Measurements from ENCODE around the gene MINK1.
"Not testable (repeated sequence)": the region's sequence is repeated elsewhere in the genome, so short reads cannot be mapped to it uniquely, and the experiment has no call there.

MINK1 gene

DNA sequence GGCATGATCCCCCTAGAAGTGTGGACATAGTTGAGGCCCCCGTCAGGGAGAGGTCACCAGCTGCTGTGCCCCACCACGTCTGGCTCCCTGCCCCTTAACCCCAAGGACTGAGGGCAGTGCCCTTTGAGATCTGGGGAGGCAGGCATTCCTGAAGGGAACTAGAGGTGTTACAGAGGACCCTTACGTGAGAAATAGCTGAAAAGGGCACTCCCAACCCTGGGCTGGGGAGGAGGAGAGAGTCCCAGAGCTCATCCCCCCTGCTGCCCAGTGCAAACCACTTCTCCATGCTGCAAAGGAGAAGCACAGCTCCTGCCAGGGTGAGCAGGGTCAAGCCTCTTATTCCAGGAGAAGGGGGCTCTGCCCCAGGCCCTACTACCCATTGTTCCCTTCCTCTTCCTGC lies 10.3 kb upstream of the MINK1 start:
- no peaks in the 10 kb centered on the region for H3K27me3 Mint-ChIP-seq
- H3K36me3 Mint-ChIP-seq (ENCODE audit: insufficient read depth) = peaks cover 10% of the 10 kb centered on the region
- no peak for DNase-seq (ENCODE audit: low spot score in 2 of 2)
- no peaks in the 10 kb centered on the region for H3K4me1 Mint-ChIP-seq
- H3K4me3 Mint-ChIP-seq = no peak overlapping the region
- no peak for ATAC-seq (replicated peaks; ENCODE audit: extremely low read depth, poor library complexity, severe bottlenecking)
- H3K27ac Mint-ChIP-seq (ENCODE audit: low read depth) = no peak overlapping the region
- no peaks in the 10 kb centered on the region for H3K9me3 Mint-ChIP-seq

DNA sequence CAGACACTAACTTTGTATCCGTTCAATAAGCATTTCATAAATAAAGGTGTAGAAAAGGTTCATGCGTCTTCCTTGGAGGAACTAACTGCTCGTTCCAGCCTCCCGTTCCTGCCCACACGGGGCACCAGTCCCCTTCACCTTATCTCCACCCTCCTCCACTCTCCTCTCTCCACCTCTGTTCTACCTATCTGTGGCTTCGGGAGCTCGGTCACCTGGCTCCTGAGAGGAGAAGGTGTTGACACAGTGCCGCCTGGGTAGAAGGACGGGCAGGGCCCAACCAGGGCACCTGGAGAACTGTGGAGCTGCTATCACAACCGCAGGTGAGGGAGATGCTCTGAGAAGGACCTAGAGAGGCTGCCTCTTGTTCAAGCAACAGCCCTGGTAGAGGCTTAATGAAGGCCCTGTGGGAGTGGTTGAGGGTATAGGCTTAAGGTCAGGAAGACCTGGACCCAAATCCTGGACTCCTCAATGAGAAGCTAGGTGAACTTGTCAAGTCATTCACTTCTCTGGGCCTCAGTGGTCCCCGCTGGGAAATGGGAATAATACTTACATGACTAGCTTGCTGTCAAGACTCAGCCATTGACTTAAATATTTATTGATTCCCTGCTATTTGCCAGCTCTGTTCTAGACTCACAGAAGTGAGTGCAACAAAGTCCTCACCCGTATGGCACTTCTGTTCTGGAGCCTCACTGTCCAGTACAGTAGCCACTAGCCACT lies 9.6 kb upstream of the MINK1 start:
- Mint-ChIP-seq H3K27me3 (no peaks in the 10 kb centered on the region), H3K4me3 (no peak overlapping the region), H3K36me3 (ENCODE audit: insufficient read depth) (peaks cover 10% of the 10 kb centered on the region), H3K9me3 (no peaks in the 10 kb centered on the region), H3K4me1 (no peaks in the 10 kb centered on the region), H3K27ac (ENCODE audit: low read depth) (no peak overlapping the region)
- DNase-seq (ENCODE audit: low spot score in 2 of 2) = no peak
- ATAC-seq (replicated peaks; ENCODE audit: extremely low read depth, poor library complexity, severe bottlenecking) = no peak

DNA sequence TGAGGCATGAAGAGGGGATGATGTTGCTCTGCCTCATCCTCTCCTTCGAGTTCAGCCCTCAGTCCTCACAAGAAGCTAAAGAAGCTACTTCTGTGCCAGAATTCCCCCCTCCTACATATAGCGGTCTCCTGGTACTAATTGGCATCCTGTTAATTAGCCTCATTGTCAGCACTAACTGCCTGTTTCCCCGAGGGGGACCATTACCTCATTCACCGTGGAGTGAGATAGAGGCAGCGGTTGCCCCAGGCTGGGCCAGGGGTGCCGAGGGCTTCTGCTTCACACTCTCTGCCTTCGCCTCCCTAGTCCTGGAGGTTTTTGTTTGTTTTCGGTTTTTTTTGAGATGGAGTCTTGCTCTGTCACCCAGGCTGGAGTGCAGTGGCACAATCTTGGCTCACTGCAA lies 5.7 kb upstream of the MINK1 start:
- H3K36me3 Mint-ChIP-seq (ENCODE audit: insufficient read depth) = no peaks in the 10 kb centered on the region
- ATAC-seq (replicated peaks; ENCODE audit: extremely low read depth, poor library complexity, severe bottlenecking) (no peak), DNase-seq (ENCODE audit: low spot score in 2 of 2) (no peak)

DNA sequence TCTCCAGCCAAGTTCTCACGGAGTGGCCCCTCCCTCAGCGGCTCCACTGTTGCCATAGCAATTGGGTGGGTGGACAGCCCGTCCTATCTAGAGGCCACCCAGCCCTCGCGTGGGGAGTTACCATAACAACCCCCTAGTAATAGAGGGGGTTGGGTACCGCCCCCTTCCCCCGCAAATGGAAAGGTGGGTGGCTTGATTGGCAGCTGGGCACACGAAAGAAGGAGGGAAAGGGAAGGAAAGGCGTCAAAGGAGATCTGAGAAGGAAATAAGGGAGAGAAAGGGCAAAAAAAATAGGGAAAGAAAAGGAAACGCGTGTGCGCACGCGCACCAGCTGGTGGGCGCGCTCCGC lies 337 bp upstream of the MINK1 start:
- peak; percentile 7 for ATAC-seq (replicated peaks; ENCODE audit: extremely low read depth, poor library complexity, severe bottlenecking)
- H3K36me3 Mint-ChIP-seq (ENCODE audit: insufficient read depth); DNase-seq (ENCODE audit: low spot score in 2 of 2); H3K9me3 Mint-ChIP-seq; H3K27me3 Mint-ChIP-seq: not testable (repeated sequence)
- peaks cover 37% of the 10 kb centered on the region for H3K4me1 Mint-ChIP-seq
- H3K4me3 Mint-ChIP-seq = peak overlapping the region; percentile 88
- H3K27ac Mint-ChIP-seq (ENCODE audit: low read depth) = peak overlapping the region; percentile 92

More for the DNA sequence above, 5.7 kb upstream of the MINK1 start:
- Mint-ChIP-seq H3K9me3 (no peaks in the 10 kb centered on the region), H3K4me3 (no peak overlapping the region), H3K27ac (ENCODE audit: low read depth) (no peak overlapping the region), H3K4me1 (no peaks in the 10 kb centered on the region), H3K27me3 (no peaks in the 10 kb centered on the region)

DNA sequence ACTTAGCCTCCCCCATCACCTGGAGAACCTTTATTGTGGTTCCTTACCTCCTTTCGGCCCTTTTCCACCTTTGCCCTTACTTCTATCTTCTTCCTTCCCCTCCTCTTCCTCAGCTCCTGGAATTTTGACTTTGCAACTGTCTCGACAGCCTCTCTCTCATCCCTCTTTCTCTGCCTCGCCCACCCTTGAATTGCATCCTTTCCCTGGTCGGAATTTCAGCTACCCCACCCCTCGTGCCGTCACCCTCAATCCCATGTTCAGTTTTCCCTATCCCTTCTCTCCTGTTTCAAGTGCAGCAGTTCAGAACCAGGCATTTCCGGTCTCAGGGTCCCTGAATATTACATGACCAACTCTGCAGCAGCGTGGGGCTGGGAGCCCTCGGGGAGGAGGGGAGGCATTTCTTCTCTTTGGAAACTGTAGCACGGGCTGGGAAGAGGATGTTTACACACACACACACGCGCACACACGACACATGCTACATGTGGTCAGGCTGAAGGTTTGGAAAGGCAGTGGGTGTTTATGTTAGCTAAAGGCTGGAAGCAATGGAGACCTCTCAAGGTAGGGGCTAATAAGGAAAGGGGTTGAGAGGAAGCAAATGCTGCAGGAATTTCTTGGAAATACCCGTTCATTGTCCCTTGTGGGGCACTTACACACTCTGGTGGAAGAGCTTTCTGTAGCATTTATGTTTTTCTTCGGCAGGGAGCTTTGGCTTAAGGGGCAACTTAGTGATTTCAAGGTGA lies 971 bp downstream of the MINK1 start:
- Mint-ChIP-seq H3K27me3 (no peaks in the 10 kb centered on the region), H3K27ac (ENCODE audit: low read depth) (peak overlapping the region; percentile 85), H3K9me3 (no peaks in the 10 kb centered on the region), H3K36me3 (ENCODE audit: insufficient read depth) (peaks cover 10% of the 10 kb centered on the region), H3K4me1 (peaks cover 42% of the 10 kb centered on the region), H3K4me3 (peak overlapping the region; percentile 88)
- no peak for ATAC-seq (replicated peaks; ENCODE audit: extremely low read depth, poor library complexity, severe bottlenecking)
- DNase-seq (ENCODE audit: low spot score in 2 of 2) = no peak

DNA sequence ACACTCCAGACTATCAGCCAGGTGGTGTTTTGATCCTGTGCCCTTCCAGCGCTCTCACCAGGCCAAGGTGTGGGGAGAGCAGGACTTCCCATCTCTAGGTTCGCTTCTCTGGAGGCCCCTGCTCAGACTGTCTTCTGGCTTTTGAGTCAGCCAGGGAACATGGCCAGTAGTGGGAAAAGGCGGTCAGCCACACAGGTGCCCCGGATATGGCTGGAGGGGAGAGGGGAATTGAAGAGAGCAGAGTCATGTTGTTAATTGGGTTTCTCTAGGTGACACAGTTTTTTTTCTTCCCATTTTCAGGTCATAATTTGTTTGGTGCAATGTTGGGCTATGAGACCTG lies 1.5 kb downstream of the MINK1 start:
- DNase-seq (ENCODE audit: low spot score in 2 of 2) (no peak), ATAC-seq (replicated peaks; ENCODE audit: extremely low read depth, poor library complexity, severe bottlenecking) (no peak)
- Mint-ChIP-seq H3K4me1 (peaks cover 48% of the 10 kb centered on the region), H3K9me3 (no peaks in the 10 kb centered on the region), H3K27ac (ENCODE audit: low read depth) (peak overlapping the region; percentile 85), H3K4me3 (peak overlapping the region; percentile 88), H3K27me3 (no peaks in the 10 kb centered on the region), H3K36me3 (ENCODE audit: insufficient read depth) (peaks cover 10% of the 10 kb centered on the region)

DNA sequence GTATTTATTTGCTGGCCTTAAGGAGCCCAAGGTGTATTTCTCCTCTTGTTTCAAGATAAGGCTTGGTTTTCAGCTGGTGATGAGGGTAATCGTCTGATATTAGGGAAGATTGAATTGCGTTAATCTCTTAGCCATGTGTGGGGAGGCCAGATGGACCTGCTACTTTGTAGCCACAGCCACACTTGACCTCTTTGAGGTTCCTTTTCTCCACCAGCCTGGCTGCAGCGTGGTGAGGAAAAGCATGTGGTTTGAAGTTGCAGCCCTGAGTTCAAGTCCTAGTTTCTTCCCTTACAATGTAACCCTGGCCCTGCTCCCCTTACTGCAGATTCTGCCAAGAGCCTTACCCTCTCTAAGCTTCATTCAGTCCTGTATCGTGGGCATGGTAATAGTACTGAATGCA lies 3.1 kb downstream of the MINK1 start:
- peaks cover 63% of the 10 kb centered on the region for H3K4me1 Mint-ChIP-seq
- peak overlapping the region; percentile 21 for H3K4me3 Mint-ChIP-seq

DNA sequence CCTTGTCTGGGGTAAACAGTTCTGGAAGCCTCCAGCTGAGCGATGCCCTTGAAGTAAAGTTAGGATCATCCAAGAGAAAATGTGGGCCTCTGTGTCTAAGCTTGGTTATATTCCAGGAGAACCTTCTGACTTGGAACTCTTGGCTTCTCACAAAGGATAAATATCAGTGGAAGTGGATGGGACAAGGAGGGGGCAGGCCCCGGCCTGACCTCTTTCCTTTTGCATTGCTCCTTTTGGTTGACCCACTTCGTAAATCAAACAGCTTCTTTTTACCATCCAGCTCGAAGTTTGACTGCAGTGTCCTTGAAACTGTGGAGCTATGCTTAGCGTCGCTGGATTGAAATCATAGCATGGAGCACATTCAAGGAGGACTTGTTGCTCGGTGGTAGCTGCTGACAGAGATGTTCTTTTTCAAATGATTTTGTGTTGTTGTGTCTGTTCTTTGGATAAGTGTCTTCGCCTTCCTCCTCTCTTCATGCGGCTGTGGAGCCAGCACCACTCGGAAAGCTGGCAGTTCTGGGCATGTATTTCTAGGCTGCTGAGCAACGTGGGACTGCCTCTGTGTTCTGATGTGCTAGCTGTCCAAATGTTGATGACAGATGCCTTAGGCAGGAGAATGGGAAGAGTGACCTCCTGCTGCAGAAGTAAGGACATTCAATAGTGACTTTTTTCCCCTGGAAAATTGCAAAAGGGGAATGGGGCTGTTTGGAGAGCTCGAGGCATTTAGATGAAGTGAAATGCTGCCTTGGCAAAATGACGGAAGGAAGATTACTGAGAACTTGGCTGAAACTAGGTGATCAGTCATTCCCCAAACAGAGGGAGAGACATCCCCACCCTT lies 4.5 kb downstream of the MINK1 start:
- no peak for DNase-seq (ENCODE audit: low spot score in 2 of 2)
- Mint-ChIP-seq H3K4me1 (peaks cover 70% of the 10 kb centered on the region), H3K36me3 (ENCODE audit: insufficient read depth) (peaks cover 17% of the 10 kb centered on the region), H3K27ac (ENCODE audit: low read depth) (no peak overlapping the region), H3K9me3 (no peaks in the 10 kb centered on the region), H3K27me3 (no peaks in the 10 kb centered on the region), H3K4me3 (no peak overlapping the region)
- ATAC-seq (replicated peaks; ENCODE audit: extremely low read depth, poor library complexity, severe bottlenecking) = no peak

More for the DNA sequence above, 3.1 kb downstream of the MINK1 start:
- H3K36me3 Mint-ChIP-seq (ENCODE audit: insufficient read depth) = peaks cover 14% of the 10 kb centered on the region
- H3K27me3 Mint-ChIP-seq = no peaks in the 10 kb centered on the region
- no peaks in the 10 kb centered on the region for H3K9me3 Mint-ChIP-seq
- DNase-seq (ENCODE audit: low spot score in 2 of 2) = no peak
- H3K27ac Mint-ChIP-seq (ENCODE audit: low read depth) = peak overlapping the region; percentile 23
- no peak for ATAC-seq (replicated peaks; ENCODE audit: extremely low read depth, poor library complexity, severe bottlenecking)

DNA sequence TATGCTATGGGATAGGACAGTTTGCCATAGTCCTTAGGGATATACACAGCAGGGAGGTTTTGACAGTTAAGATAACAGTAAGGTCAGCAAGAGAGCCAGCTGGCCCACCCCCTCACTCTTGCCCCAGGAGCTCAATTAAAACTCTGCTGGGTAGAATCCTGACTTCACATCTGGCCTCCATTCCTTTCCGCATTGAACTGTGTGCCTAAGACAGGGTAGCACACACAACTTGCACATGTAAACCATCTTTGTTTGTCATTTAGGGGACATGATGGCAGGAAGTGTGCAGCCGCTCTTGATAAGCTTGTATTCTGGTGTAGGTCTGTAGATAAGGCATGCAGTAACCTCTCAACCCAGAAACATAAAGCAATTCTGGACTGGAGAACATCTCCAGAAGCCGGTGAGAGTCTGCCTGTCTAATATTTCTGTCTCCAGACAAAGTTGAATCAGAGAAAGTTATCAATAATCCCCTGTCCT lies 5.2 kb downstream of the MINK1 start:
- Mint-ChIP-seq H3K4me3 (no peak overlapping the region), H3K27me3 (no peaks in the 10 kb centered on the region), H3K36me3 (ENCODE audit: insufficient read depth) (peaks cover 13% of the 10 kb centered on the region), H3K4me1 (peaks cover 70% of the 10 kb centered on the region), H3K27ac (ENCODE audit: low read depth) (no peak overlapping the region), H3K9me3 (no peaks in the 10 kb centered on the region)
- no peak for DNase-seq (ENCODE audit: low spot score in 2 of 2)
- no peak for ATAC-seq (replicated peaks; ENCODE audit: extremely low read depth, poor library complexity, severe bottlenecking)

DNA sequence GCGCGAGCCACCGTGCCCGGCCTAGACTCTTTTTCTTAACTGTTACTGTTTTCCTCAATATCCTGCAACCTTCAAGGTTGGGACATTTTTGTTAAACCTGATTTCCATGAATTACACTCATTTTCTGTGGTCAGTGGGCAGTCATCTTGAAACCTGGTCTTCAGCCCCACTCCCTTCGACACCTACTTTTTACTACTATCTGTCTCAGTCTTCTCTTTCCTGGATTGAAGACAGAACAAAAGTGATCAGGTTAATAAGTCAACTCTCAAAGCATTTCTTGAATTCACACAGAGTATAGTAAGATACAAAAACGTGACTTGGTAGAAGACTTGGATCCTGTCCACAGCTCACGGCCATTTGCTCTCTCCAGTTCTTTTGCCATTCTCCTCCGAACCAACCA lies 6.1 kb downstream of the MINK1 start:
- H3K4me3 Mint-ChIP-seq = no peak overlapping the region
- H3K36me3 Mint-ChIP-seq (ENCODE audit: insufficient read depth) = peaks cover 9% of the 10 kb centered on the region
- H3K27ac Mint-ChIP-seq (ENCODE audit: low read depth) = no peak overlapping the region
- ATAC-seq (replicated peaks; ENCODE audit: extremely low read depth, poor library complexity, severe bottlenecking) (no peak), DNase-seq (ENCODE audit: low spot score in 2 of 2) (no peak)
- no peaks in the 10 kb centered on the region for H3K27me3 Mint-ChIP-seq
- H3K9me3 Mint-ChIP-seq = no peaks in the 10 kb centered on the region
- H3K4me1 Mint-ChIP-seq = peaks cover 65% of the 10 kb centered on the region

DNA sequence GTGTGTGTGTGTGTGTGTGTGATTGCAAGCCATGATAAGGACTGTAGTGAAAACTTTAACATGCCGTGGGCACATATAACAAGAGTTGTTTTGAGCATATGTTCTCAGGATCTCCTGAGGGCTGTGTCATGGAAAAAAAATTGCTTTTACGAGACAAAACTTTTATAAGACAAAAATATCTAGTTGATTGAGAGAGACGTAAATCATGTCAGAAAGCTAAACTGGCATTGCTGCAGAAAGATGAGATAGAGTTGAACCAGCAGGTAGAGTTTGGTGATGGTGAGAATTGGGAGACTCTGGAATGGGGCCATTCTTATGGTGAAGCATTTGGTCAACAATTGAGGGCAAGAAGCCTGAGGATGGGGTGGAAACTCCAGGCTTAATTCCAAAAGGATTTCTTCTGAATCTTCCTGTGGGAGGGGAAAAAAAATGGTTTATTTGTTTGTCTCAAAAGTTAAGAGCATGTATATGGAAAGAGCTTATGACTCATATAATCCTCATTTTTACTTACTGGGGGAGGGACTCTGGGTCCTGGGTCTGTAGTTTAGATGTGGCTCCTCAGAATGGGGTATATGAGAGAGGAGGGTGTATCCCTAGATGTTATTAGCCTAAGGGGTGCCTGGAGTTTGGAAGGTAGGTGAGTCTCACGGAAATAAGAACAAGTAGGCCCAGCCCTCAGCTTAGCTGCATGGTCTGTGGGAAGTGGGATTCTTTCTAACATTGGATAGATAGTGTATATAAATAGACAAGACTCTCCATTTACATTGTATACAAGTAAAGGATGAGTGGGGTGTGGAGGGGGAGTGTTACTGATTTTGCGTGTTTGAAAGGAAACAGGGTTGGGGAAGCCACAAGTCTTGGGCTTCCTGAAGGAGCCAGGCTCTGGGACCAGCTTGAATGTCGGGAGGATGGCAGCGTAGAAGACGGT lies 7.1 kb downstream of the MINK1 start:
- Mint-ChIP-seq H3K4me3 (peak overlapping the region; percentile 3), H3K9me3 (no peaks in the 10 kb centered on the region), H3K27me3 (no peaks in the 10 kb centered on the region), H3K4me1 (peaks cover 66% of the 10 kb centered on the region), H3K27ac (ENCODE audit: low read depth) (peak overlapping the region; percentile 45), H3K36me3 (ENCODE audit: insufficient read depth) (peaks cover 7% of the 10 kb centered on the region)
- DNase-seq (ENCODE audit: low spot score in 2 of 2) (no peak), ATAC-seq (replicated peaks; ENCODE audit: extremely low read depth, poor library complexity, severe bottlenecking) (no peak)

DNA sequence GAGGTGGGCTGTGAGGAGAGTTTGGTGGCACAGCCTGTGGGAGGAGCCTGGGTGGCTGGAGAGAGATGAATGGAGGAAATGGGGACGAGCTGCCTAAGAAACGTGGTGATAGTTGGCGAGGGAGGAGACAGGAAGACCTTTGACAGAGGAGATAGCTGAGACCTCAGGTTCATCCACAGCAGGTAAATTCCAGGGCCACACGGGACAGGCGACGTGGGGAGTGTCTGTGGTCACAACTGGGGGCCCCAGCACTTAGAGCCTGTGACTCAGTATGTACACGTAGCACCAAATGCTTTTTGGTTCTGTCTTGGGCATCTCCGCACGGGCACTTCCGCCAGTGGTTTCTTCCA lies 7.7 kb downstream of the MINK1 start:
- DNase-seq (ENCODE audit: low spot score in 2 of 2) (no peak), ATAC-seq (replicated peaks; ENCODE audit: extremely low read depth, poor library complexity, severe bottlenecking) (no peak)
- Mint-ChIP-seq H3K36me3 (ENCODE audit: insufficient read depth) (peaks cover 7% of the 10 kb centered on the region), H3K27ac (ENCODE audit: low read depth) (peak overlapping the region; percentile 45), H3K4me1 (peaks cover 66% of the 10 kb centered on the region), H3K27me3 (no peaks in the 10 kb centered on the region), H3K4me3 (no peak overlapping the region), H3K9me3 (no peaks in the 10 kb centered on the region)
